Testis (tissue), 2 donors: ENCODE measurements around the gene ZFYVE28.

ENCODE experiments used
- CTCF ChIP-seq, 3 experiments: fragments of 450-650 bp in 2 of 3; fragments of 200-600 bp in 1 of 3; sonication (generic) in 1 of 3; IDR thresholded peaks; one replicate each; pipeline ENCODE4 v1.5.1; 2016 to 2019; ENCODE audit warnings: antibody characterized with exemption in 3 of 3, mild to moderate bottlenecking in 2 of 3, moderate library complexity in 1 of 3
- POLR2A ChIP-seq: fragments of 450-650 bp; IDR thresholded peaks from one replicate; pipeline ENCODE4 v1.6.1; 2017; ENCODE audit warnings: antibody characterized with exemption, mild to moderate bottlenecking, moderate library complexity

- TF ChIP-seq CTCF (IDR thresholded peaks at IDR 0.05) (no peak), POLR2A (no peak)
These were observed 4.6 kb upstream of the ZFYVE28 start for GRCh38 chr4:2423066-2423465.
